Stromal cell of bone marrow (primary cell): ENCODE measurements around the gene PRKN.
A peak's percentile ranks its signal among the peaks of the same experiment; 100 is the strongest.

Source experiments
- DNase-seq: peaks from one replicate; pipeline ENCODE4 v3.0.0-alpha.2; 2012; ENCODE audit warnings: low read depth

PRKN gene

GRCh38 chr6:161412795-161413194, 1314.8 kb downstream of the PRKN start:
- no peak for DNase-seq

- no peak for DNase-seq
Observed at GRCh38 chr6:161411265-161411944, 1316.2 kb downstream of the PRKN start.

DNA sequence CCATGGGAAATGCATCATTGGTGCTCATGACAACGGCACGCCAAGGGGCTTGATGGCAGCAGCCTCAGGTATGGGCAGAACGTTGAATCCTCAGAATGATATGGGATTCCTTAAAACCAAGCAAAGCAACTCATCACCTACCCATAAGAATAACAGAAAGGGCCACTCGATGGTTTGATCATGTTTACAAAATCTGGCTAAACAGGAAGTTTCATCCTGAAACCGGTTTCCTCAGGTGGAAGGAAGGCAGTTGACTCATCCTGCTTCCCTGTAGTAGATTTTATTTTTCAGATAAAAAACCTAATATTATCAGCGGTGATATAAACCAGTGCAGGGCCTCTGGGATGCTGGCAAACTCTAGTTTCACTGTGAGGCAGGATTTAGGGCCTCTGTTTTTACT, 1316.8 kb downstream of the PRKN start:
- no peak for DNase-seq

DNA sequence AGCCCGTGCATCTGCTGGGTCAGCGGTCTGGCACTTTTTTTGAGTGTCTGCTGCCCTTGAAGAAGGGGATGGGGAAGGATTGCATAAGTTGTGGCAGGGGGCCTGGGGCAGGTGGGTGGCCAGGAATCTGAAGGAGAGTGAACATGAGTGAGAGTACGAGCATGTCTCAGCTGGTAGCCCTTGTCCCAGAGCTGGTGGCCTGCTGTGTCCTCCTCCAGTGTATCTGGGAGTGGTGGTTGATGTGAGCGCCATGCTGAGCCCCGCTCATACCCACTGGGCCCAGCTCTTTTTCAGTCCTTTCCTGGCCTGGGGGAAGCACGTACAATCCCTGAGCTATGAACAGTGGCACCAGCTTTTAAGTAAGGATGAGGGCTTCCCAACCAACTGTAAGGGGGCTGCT, 1317.5 kb downstream of the PRKN start:
- no peak for DNase-seq

- DNase-seq = no peak
Observed at GRCh38 chr6:161409353-161409752, 1318.2 kb downstream of the PRKN start.

- no peak for DNase-seq
Observed at GRCh38 chr6:161408041-161408440, 1319.5 kb downstream of the PRKN start.

GRCh38 chr6:161407581-161407980, 1320.0 kb downstream of the PRKN start:
- DNase-seq = peak; percentile 28

- DNase-seq = no peak
Observed at GRCh38 chr6:161407115-161407514, 1320.5 kb downstream of the PRKN start.

GRCh38 chr6:161406646-161407045, 1320.9 kb downstream of the PRKN start:
- peak; percentile 88 for DNase-seq

DNA sequence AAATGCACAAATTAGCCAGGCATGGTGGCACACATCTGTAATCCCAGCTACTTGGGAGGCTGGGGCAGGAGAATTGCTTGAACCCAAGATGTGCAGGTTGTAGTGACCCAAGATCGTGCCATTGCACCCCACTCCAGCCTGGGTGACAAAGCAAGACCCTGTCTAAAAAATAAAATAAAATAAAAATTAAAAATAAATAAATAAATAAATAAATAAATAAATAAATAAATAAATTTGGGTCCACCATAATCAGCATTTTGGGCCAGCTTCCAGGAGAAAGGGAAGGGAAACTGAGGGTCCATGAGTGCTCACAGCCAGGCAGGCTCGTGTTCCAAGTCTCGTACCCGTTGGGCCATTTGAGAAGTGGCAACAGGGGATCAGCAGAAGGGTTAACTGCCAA, 1322.1 kb downstream of the PRKN start:
- no peak for DNase-seq

DNA sequence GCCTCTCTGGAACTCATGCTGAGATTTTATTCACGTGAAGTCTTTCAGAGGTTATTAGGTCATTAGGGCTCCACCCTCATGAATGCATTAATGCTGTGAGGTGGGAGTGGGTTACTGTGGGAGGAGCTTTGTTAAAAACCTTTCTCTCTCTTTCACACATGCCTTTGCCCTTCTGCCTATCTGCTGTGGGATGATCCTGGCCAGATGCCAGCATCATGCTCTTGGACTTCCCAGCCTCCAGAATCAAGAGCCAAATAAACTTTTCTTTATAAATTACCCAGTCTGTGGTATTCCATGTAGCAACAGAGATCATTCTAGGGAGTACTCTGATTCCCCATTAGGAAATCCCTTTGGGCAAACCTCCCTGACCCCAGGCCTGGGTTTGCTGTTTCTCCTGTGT, 1323.8 kb downstream of the PRKN start:
- DNase-seq = no peak

DNA sequence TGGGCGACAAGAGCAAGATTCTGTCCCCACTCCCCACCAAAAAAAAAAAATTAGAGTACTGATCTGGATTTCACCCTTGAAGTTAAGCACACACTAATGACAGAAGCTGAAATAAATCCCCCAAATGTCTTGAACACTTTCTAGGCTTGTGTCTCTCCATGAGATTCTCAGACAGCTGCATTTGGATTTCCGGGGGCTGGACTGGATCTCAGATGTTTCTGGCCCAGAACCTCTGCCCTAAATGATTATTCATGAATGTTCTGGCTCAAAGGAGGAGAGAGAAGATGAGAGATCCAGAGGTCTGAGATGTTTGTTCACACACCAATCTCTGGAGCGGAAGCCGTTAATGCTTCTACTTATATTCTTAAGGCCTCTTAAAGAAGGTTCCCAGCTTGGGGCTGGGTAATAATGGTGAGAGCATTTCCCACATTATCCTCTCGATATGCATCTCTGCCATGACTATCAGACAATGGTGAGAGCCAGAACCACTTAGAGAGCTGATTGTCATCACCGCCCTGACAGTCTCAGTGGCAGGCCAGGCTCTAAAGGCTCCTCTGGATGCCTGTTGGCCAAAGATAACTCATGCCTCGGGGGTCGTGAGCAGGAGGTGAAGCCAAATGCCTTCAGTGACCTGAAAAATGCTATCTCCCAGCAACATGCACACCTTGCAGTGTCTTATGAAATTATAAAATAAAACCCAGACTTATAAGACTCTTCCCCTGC, 1325.8 kb downstream of the PRKN start:
- no peak for DNase-seq

- no peak for DNase-seq
Observed at GRCh38 chr6:161400671-161401070, 1326.9 kb downstream of the PRKN start.

- no peak for DNase-seq
Observed at GRCh38 chr6:161396539-161396938, 1331.0 kb downstream of the PRKN start.

DNA sequence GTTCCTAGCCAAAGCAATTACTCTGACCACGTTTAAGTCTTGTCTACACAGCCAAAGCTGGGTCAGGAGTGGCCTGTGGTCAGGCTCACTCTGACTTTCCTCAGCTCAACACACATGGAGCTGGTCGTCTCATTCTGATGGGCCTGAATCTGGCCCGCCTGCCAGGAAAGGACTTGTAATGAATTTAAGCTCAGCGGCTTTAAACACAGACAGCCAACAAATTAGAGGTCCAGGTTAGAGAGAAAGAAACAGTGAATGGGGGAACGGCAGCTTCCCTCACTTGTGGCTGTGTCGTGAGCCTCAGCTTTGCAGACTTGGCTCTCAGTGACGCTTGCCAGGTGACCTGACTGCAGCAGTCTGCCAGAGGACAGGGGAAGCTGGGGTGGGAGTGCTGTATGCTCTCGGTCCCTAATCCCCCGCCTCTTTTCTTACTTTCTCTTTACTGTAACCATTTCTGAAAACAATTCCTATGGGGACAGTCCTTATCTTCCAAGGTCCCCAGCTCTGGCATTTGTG, 1331.8 kb downstream of the PRKN start:
- DNase-seq = no peak

GRCh38 chr6:161394437-161394836, 1333.1 kb downstream of the PRKN start:
- no peak for DNase-seq

DNA sequence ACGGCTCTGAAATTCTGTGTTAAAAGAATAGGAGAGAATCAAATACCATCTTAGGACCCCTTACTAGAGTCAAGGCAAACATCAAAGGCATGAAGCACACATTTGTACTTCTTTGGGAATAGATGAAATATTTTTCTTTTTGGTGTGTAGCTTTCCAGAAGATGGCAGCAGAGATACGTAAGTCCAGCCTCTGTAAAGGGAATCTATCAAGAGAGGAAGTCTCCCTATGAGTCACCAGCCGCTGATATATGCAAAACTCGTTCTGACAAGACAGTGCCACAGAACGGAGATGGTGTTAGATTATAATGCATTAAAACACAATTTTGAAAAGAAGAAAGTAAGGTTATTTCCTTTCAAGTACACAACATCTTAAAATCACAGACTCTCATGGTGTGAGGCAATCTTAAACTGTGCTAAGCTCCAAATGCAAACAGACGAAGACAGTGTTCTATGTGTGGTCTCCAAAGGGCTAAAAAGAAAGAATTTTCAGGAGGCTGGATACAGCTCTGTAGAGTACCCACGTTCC, 1333.7 kb downstream of the PRKN start:
- peak; percentile 82 for DNase-seq

GRCh38 chr6:161393292-161393691, 1334.3 kb downstream of the PRKN start:
- no peak for DNase-seq

DNA sequence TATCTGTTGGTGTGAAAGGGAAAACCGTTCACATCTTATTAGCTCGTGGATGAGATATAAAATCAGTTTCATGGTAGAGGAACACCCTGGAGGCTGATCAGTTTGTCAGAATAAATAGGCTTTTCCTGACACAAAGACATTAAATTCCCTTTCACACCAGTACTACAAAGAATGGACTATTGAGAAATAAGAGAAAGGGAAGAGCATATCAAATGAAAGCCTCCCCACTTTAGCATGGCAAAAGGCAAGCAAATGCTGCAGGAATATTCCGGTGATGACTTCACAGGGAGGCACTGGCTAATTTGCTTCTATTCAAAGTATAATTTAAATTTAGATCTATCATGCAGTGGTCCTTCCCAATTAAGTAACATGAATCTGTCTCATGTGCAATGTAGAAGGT, 1337.8 kb downstream of the PRKN start:
- no peak for DNase-seq

GRCh38 chr6:161383951-161384350, 1343.6 kb downstream of the PRKN start:
- DNase-seq = no peak

DNA sequence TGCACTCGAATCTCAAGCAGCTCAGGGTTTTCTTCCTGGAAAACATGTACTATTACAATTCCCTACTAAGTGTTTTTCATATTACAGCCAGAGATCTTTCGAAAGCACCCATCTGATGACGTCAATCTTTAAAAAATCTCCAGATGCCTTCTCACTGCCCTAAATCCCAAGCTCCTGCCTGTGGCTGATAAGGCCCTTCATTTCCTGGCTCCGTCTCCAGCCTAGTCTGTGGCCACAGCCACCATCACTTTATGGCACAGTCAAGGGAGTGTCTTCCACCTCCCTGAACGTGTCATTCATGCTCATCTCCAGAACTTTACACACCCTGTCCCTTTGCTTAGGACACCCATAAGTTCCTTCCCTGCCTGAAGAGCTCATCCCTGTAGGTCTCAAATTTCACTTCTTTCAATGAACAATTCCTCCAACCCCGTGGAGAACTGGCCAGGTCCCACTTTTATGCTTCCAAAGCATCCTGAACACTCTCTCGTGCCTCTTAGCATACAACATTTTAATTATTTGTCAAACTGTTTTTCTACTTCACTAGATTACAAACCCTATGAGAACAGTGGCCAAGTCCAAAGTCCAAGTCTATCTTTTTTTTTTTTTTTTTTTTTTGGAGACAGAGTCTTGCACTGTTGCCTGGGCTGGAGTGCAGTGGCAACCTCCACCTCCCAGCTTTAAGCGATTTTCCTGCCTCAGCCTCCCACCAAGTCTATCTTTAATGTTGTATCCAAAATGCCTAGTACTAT, 1347.6 kb downstream of the PRKN start:
- DNase-seq = no peak

DNA sequence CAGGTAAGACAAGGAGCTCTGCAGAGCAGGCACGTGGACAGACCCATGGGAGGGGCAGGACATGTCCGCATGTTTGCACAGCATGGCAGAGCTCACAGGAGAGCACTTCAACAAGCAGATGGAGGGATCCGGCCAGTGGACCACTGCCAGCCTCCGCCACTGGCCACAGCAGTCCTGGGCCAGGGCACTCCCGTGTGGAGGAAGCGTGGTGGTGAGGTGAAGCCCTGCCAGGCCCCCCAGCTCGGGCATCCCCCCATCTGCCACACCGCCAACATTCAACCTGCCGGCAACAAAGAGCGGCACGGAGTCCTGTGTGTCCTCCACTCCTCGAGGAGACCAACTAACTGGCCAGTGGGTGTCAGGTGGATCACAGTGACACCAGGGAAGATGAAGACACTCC, 1349.5 kb downstream of the PRKN start:
- DNase-seq = no peak

DNA sequence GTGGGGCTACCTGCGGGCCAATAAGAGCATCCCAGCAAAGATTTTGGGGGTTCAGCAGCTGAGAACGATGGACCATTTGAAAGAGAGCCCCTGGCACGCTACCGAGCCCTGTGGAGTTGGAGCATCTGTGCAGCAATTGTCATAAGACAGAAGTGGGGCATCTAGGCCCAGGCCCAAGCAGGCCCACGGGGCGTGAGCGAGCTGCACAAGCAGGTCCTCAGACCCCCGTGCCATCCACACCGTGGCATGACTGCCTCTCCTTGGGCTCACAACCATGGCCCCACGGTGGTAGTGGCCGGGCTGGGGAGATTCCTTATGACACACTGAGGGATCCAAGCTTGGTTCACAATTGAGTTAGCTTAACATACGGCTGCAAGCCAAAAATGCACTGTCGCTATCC, 1350.5 kb downstream of the PRKN start:
- no peak for DNase-seq
